Prostate gland (tissue), 2 donors: Measurements from ENCODE around the gene MCUR1.

Source experiments
- POLR2A ChIP-seq: fragments of 450-650 bp; IDR thresholded peaks from one replicate; pipeline ENCODE4 v1.6.1; 2016; ENCODE audit warnings: antibody characterized with exemption, mild to moderate bottlenecking
- TF ChIP-seq, protein P1 (sequence below), 4 experiments: fragments of 200-600 bp in 2 of 4; fragments of 450-650 bp in 2 of 4; sonication (generic) in 2 of 4; IDR thresholded peaks; 1 replicate in 3 of 4; 2 replicates in 1 of 4; pipeline ENCODE4 v1.5.1; 2016 to 2019; ENCODE audit warnings: antibody characterized with exemption in 4 of 4, mild to moderate bottlenecking in 2 of 4, moderate library complexity in 2 of 4

DNA sequence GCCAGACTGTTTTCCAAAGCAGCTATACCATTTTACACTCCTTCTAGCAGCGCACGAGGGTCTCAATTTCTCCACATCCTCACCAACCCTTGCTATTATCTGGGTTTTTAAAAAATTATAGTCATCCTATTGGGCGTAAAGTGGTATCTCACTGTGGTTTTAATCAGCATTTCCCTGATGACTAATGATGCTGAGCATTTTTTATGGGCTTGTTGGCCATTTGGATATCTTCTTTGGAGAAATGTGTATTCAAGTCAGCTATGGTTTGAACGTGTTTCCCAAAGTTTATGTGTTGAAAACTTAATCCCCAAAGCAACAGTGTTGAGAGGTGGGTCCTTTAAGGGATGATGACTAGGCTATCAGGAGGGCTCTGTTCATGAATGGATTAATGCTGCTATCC, 6.7 kb downstream of the MCUR1 start:
- TF ChIP-seq, protein P1, sequence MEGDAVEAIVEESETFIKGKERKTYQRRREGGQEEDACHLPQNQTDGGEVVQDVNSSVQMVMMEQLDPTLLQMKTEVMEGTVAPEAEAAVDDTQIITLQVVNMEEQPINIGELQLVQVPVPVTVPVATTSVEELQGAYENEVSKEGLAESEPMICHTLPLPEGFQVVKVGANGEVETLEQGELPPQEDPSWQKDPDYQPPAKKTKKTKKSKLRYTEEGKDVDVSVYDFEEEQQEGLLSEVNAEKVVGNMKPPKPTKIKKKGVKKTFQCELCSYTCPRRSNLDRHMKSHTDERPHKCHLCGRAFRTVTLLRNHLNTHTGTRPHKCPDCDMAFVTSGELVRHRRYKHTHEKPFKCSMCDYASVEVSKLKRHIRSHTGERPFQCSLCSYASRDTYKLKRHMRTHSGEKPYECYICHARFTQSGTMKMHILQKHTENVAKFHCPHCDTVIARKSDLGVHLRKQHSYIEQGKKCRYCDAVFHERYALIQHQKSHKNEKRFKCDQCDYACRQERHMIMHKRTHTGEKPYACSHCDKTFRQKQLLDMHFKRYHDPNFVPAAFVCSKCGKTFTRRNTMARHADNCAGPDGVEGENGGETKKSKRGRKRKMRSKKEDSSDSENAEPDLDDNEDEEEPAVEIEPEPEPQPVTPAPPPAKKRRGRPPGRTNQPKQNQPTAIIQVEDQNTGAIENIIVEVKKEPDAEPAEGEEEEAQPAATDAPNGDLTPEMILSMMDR (IDR thresholded peaks at IDR 0.05) = no peak
- TF ChIP-seq POLR2A = no peak
